Activated CD4-positive, alpha-beta T cell treated with anti-CD3 and anti-CD28 coated beads for 36 hours (primary cell): ENCODE results near the gene PYY. TPM values are rescaled to one million over a fixed set of nuclear protein-coding genes. Genes with fewer than 3 reads are reported as not detected.

ENCODE experiments used
- ATAC-seq: fragments of 200-7000 bp; cut with Tn5 transposase; one replicate; pipeline ENCODE4 v1.10.0; 2021; ENCODE audit warnings: mild to moderate bottlenecking, moderate library complexity
- CTCF ChIA-PET: fragments of 350-600 bp; sonication (Branson Sonifier 250); formaldehyde crosslinking; loops from one replicate; lab custom pipeline; 2021; ENCODE audit warnings: antibody characterized with exemption; lab: Charles Lee
- POLR2A ChIA-PET: fragments of 350-600 bp; sonication (Branson Sonifier 250); formaldehyde crosslinking; loops from one replicate; lab custom pipeline; 2021; ENCODE audit warnings: antibody characterized with exemption, inconsistent platforms; lab: Charles Lee
- DNase-seq: peaks from one replicate; pipeline ENCODE4 v3.0.0-alpha.2; 2020
- H3K27ac Mint-ChIP-seq: one replicate; pipeline ENCODE4 v1.8.0; 2021; ENCODE audit warnings: mixed read lengths
- H3K27me3 Mint-ChIP-seq: one replicate; pipeline ENCODE4 v1.8.0; 2021; ENCODE audit warnings: mixed read lengths
- H3K36me3 Mint-ChIP-seq: one replicate; pipeline ENCODE4 v1.8.0; 2021; ENCODE audit warnings: low read depth, mixed read lengths
- H3K4me1 Mint-ChIP-seq: one replicate; pipeline ENCODE4 v1.8.0; 2021; ENCODE audit warnings: mixed read lengths
- H3K4me3 Mint-ChIP-seq: one replicate; pipeline ENCODE4 v1.8.0; 2021; ENCODE audit warnings: mild to moderate bottlenecking, moderate library complexity, mixed read lengths
- H3K9me3 Mint-ChIP-seq: one replicate; pipeline ENCODE4 v1.8.0; 2021; ENCODE audit warnings: low read depth, mixed read lengths
- intact Hi-C, 2 experiments: fragments of 100-400 bp; cut with DNase I in 1 of 2; cut with micrococcal nuclease in 1 of 2; formaldehyde crosslinking; loops; one replicate each; pipeline versions ENCODE4 v1.14.2 to v1.15.1; 2022 to 2024; cut with DNase I, micrococcal nuclease
- total RNA-seq, 2 experiments: library from RNA; stranded (reverse); gene quantifications; one replicate each; pipeline ENCODE4 v1.2.3, GENCODE V29; 2021

PYY gene
- total RNA-seq, 2 experiments from 2014 or later = not detected

DNA sequence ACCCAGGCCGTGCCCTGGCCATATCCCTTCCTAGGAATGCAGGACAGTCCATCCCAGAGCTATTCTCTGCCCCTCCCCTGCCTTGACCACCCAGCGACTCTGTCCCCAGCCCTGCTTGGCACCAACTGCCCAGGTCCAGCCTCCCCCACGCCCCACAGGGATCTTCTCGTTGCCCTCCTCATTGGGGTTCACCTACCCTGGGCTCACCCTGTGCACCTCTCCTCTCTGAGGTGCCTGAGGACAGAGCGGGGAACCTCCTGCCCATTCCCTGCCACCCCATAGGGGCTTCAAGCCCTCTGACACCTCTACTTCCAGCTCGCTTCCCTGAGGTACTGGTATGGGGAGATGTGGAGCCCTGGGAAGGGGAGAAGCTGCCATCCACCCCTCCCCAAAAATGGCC, 40.2 kb downstream of the PYY start:
- POLR2A ChIA-PET = no interaction called here
- Mint-ChIP-seq H3K4me1 (peaks cover 8% of the 10 kb centered on the region), H3K9me3 (peaks cover 4% of the 10 kb centered on the region), H3K27ac (no peak overlapping the region), H3K4me3 (no peak overlapping the region), H3K27me3 (no peaks in the 10 kb centered on the region), H3K36me3 (no peaks in the 10 kb centered on the region)
- CTCF ChIA-PET = interaction anchor here (1.0 to 3.0 kb wide), 6 partner anchors 11 to 83 kb away, joined by 3 to 13 read pairs (median 4); no protein-coding TSS in a partner anchor
- DNase-seq = no peak
- no peak for ATAC-seq
- intact Hi-C loops = no loop called here

DNA sequence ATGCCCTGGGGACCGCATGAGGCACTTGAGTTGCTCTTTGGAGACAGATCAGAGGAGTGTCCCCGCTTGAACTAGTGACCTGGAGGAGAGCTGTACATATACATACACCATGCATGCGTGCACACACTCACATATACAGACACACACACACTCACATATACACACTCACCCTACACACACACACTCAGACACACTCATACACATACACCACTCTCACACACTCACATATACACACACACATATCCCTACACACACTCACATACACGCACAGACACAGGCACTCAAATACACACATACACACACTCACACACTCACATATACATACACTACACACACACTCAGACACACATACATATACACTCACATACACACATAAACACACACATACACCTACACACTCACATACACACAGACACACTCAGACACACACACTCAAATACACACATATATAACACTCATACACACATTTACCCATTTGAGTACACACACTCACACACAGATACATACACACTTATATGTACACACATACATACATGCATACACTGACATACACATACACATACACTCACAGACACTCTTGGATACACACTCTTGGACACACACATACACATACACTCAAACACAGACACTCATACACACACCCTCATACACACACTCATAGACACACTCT, 41.0 kb downstream of the PYY start:
- Mint-ChIP-seq H3K4me3 (no peak overlapping the region), H3K4me1 (peaks cover 10% of the 10 kb centered on the region), H3K36me3 (no peaks in the 10 kb centered on the region), H3K9me3 (peaks cover 4% of the 10 kb centered on the region), H3K27ac (no peak overlapping the region), H3K27me3 (peaks cover 5% of the 10 kb centered on the region)
- ChIA-PET POLR2A (no interaction called here), CTCF (interaction anchor here (1.1 to 3.0 kb wide), 2 partner anchors 12 to 31 kb away, joined by 3 to 13 read pairs; no protein-coding TSS in a partner anchor)
- DNase-seq = no peak
- ATAC-seq = no peak
- intact Hi-C loops = no loop called here

DNA sequence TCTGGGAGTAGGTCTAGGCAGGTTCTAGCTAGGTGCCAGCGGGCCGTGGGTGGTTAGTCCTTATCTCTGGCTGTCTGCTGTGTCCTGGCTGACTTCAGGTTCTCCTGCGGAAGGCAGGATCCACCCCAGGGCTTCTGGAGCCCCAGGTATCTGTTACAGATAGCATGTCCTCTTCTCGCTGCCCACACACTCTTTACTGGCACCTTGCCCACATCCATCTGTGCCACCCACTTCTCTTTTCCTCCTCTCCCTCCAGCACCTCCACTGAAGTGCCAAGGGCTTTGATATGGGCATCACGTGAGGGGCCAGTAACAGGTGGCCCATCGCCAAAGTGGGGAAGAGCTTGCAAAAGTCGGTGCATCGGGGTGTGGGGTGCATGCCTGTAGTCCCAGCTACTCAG, 41.8 kb downstream of the PYY start:
- H3K4me1 Mint-ChIP-seq = peaks cover 11% of the 10 kb centered on the region
- H3K36me3 Mint-ChIP-seq = no peaks in the 10 kb centered on the region
- H3K27me3 Mint-ChIP-seq = peaks cover 5% of the 10 kb centered on the region
- POLR2A ChIA-PET = no interaction called here
- ATAC-seq (no peak), DNase-seq (no peak)
- CTCF ChIA-PET = interaction anchor here (1.1 to 3.0 kb wide), 2 partner anchors 13 to 32 kb away, joined by 3 to 13 read pairs; no protein-coding TSS in a partner anchor
- H3K27ac Mint-ChIP-seq = no peak overlapping the region
- H3K4me3 Mint-ChIP-seq = no peak overlapping the region
- intact Hi-C loops = no loop called here
- peaks cover 4% of the 10 kb centered on the region for H3K9me3 Mint-ChIP-seq

DNA sequence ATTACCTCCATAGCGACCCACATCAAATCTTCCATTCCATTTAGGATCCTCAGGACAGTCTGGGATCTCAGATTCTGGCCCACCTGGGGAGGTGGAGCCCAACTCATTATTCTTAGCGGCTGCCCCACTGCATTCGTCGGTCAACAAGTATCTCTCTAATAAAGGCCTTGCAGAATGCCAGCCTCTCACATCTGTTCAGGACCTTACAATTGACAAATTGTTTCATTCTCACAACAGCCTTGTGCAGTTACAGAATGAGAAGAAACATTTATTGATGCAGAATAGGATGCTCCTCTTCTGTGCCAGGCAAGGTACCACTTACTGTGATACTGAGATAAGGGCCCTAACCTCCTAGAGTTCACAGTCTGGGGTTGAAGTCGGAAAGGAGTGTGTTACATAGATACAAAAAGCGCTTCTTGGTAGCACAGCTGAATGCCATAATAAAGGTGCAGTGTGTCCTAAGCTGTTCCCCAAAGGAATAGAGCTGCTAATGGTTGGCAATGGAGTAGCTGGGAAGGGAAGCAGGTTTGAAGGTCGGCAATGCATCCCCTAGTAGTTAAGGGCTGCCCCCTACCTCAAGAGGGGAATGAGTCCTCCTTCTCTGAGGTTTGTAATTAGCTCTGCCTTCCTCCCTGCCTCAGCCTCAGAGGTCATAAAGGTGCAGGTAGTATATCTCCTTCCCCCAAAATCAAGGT, 44.1 kb downstream of the PYY start:
- Mint-ChIP-seq H3K4me3 (no peak overlapping the region), H3K4me1 (peaks cover 17% of the 10 kb centered on the region), H3K27ac (no peak overlapping the region), H3K36me3 (no peaks in the 10 kb centered on the region), H3K27me3 (peaks cover 18% of the 10 kb centered on the region), H3K9me3 (no peaks in the 10 kb centered on the region)
- CTCF ChIA-PET = interaction anchor here (0.6 to 3.7 kb wide), 14 partner anchors 8 to 1216 kb away, joined by 3 to 35 read pairs (median 6); partner anchors contain the start of genes CD300LG and PPY
- POLR2A ChIA-PET = interaction anchor here (0.7 kb wide), 1 partner anchor 10 kb away, joined by 4 read pairs; no protein-coding TSS in a partner anchor
- ATAC-seq (no peak), DNase-seq (no peak)
- intact Hi-C loops = loop anchor here in 1 of 2 experiments (1.0 kb wide), 1 partner anchor 86 kb away; no protein-coding TSS in a partner anchor

DNA sequence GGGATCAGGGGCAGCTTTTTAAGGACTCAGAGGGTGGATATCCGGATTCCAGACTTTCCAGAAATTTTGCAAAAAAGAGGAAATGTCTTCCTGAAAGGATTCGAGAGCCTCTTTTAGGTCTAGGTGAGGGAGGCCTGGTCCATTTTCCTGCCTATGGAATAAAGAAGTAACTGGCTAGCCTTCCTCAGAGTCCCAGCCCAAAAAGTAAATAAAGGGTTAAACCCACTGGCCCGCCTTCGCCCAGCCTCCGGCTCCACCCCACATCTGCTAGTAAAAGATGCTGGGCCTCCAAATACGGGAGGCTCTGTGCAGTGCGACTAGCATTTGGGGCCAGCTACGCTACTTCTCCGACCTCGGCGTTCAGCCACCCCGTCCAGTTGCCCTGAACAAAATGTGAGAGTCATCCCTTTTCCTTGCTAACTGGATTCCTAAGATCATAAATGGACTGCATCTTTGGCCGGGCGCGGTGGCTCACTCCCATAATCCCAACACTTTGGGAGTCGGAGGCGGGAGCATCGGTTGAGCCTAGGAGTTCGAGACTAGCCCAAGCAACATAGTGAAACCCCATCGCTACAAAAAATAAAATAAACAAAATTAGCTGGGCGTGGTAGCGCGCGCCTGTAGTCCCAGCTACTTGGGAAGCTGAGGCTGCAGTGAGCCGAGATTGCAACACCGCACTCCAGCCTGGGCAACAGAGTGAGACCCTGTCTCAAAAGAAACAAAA, 45.6 kb downstream of the PYY start:
- H3K4me3 Mint-ChIP-seq = peak overlapping the region; percentile 34
- no peaks in the 10 kb centered on the region for H3K9me3 Mint-ChIP-seq
- H3K27ac Mint-ChIP-seq = no peak overlapping the region
- no peaks in the 10 kb centered on the region for H3K36me3 Mint-ChIP-seq
- POLR2A ChIA-PET = no interaction called here
- CTCF ChIA-PET = interaction anchor here (0.8 to 3.7 kb wide), 12 partner anchors 8 to 231 kb away, joined by 3 to 35 read pairs (median 4); partner anchors contain the start of genes CD300LG and PPY
- peak; percentile 66 for ATAC-seq
- intact Hi-C loops = loop anchor here in 1 of 2 experiments (2.0 kb wide), 1 partner anchor 99 kb away; no protein-coding TSS in a partner anchor
- peaks cover 25% of the 10 kb centered on the region for H3K27me3 Mint-ChIP-seq
- peak; percentile 70 for DNase-seq
- H3K4me1 Mint-ChIP-seq = peaks cover 17% of the 10 kb centered on the region

DNA sequence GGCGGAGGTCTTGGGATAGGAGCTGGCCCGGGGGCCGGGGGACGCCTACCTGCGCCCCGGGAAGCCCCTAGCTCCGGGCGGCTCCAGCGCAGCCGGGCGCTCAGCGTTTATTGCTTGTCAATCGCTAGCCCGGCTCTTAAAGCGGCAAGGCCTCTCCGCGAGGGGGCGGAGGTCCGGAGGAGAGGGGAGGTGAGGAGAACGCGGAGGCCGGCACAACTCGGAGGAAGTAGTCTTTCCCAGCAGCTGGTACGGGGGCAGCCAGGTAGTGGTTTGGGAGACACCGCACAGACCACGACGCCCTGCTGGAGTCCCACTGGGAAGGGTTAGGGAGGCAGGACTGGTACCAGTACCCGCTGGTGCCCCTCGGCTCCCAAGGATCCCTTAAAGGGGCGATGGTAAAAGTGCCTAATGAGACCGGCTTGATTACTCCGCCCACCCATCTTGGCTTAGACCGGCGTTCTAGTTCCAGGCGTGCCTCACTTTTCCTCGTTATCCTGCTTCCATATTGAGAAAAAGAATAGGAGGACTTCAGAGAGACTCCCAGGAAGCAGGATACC, 46.2 kb downstream of the PYY start, which contains the start of gene MPP2:
Gene MPP2 (minus strand): TSS at position 112 of the 557 bp plus-strand sequence. CDS start 3,076 bp downstream, outside the sequence.
- ATAC-seq = peak; percentile 49
- H3K4me3 Mint-ChIP-seq = peak within 1 kb of the TSS; percentile 34
- H3K4me1 Mint-ChIP-seq = peaks cover 17% of the 10 kb centered on the region
- ChIA-PET POLR2A (interaction anchor here (1.0 kb wide), 1 partner anchor 591 kb away, joined by 3 read pairs; no protein-coding TSS in a partner anchor), CTCF (interaction anchor here (0.6 to 1.6 kb wide), 7 partner anchors 8 to 231 kb away, joined by 3 to 6 read pairs (median 3); partner anchors contain the start of gene HDAC5)
- peak; percentile 75 for DNase-seq
- peaks cover 25% of the 10 kb centered on the region for H3K27me3 Mint-ChIP-seq
- no peaks in the 10 kb centered on the region for H3K9me3 Mint-ChIP-seq
- intact Hi-C loops = loop anchor here in 1 of 2 experiments (2.0 kb wide), 1 partner anchor 99 kb away; no protein-coding TSS in a partner anchor
- H3K36me3 Mint-ChIP-seq = no peaks in the 10 kb centered on the region
- H3K27ac Mint-ChIP-seq = no peak within 1 kb of the TSS

DNA sequence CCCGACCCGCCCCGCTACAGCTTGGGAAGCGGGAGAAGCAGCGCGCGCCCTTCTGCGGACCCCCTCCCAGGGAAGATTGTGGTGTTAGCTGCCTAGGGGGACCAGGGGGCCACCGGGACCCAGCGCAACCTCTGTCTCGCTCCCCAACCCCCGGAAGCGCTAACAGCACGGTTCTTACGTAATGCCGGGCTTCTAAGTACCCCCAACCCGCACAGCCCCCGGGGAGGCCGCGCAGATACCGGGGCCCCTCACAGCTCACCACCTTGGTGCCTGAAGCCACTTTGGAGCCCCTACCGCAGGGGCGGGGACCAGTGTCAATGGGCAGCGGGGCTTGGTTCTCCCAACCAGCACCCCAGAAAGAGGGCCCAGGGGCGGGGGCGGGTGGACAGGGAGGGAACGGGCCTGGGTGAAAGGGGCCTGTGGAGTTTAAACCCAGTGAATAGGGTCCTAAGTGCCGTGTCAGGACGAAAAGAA, 46.8 kb downstream of the PYY start:
- POLR2A ChIA-PET = interaction anchor here (0.6 to 1.0 kb wide), 2 partner anchors 590 to 708 kb away, joined by 3 read pairs; no protein-coding TSS in a partner anchor
- no peaks in the 10 kb centered on the region for H3K9me3 Mint-ChIP-seq
- CTCF ChIA-PET = interaction anchor here (0.6 to 2.4 kb wide), 7 partner anchors 9 to 232 kb away, joined by 3 to 6 read pairs (median 3); partner anchors contain the start of gene HDAC5
- H3K4me3 Mint-ChIP-seq = peak overlapping the region; percentile 34
- intact Hi-C loops = loop anchor here in 1 of 2 experiments (2.0 kb wide), 1 partner anchor 100 kb away; no protein-coding TSS in a partner anchor
- H3K27me3 Mint-ChIP-seq = peaks cover 25% of the 10 kb centered on the region
- no peaks in the 10 kb centered on the region for H3K36me3 Mint-ChIP-seq
- ATAC-seq (peak; percentile 9), DNase-seq (no peak)
- H3K4me1 Mint-ChIP-seq = peaks cover 17% of the 10 kb centered on the region
- H3K27ac Mint-ChIP-seq = no peak overlapping the region

DNA sequence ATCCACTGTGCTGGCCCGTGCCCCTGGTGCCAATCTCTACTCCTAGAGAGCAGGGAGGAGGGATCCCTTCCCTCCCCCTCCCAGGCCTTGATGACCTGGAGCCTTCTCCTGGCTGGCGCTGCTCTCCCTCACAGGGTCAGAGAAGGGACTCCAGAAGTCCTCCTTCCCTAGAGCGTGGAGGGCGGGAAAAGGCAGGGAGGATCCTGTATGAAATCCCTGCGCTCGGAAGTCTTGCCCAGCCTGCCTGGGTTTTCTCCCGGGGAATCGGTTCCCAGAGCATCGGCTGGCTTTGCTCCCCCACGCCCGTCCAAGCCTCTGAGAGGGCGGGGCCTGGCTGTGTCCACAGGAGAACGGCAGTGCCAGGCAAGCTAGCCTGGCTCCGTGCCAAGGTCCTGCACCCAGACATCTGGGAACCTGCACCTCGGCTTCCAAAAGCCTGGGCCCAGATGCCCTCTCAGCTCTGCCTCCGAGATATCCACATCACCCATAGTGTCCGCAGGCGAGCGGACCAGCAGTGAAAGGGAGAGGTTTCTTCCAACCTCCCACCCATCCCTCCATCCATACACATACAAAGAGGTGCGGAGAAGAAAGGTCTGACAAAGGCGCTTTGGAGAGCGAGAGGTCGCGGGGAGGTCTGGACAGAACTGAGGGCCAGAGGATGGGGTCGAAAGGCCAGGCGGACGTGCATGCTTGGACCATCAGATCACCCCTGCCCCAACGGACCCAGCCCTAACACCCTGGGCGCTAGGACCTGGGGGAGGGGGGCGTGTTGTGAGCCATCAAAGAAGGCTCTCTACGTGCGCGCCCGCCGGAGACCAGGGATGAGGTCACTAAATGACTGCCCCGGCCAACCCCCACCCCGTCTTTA, 47.5 kb downstream of the PYY start:
- ATAC-seq (peak; percentile 60), DNase-seq (peak; percentile 69)
- ChIA-PET CTCF (interaction anchor here (1.6 to 2.4 kb wide), 2 partner anchors 20 to 38 kb away, joined by 4 to 6 read pairs; no protein-coding TSS in a partner anchor), POLR2A (interaction anchor here (0.6 to 1.0 kb wide), 2 partner anchors 589 to 709 kb away, joined by 3 read pairs; no protein-coding TSS in a partner anchor)
- Mint-ChIP-seq H3K27me3 (peaks cover 29% of the 10 kb centered on the region), H3K27ac (no peak overlapping the region), H3K4me3 (peak overlapping the region; percentile 34), H3K36me3 (no peaks in the 10 kb centered on the region), H3K9me3 (no peaks in the 10 kb centered on the region), H3K4me1 (peaks cover 17% of the 10 kb centered on the region)
- intact Hi-C loops = loop anchor here in 1 of 2 experiments (2.0 kb wide), 1 partner anchor 101 kb away; no protein-coding TSS in a partner anchor

DNA sequence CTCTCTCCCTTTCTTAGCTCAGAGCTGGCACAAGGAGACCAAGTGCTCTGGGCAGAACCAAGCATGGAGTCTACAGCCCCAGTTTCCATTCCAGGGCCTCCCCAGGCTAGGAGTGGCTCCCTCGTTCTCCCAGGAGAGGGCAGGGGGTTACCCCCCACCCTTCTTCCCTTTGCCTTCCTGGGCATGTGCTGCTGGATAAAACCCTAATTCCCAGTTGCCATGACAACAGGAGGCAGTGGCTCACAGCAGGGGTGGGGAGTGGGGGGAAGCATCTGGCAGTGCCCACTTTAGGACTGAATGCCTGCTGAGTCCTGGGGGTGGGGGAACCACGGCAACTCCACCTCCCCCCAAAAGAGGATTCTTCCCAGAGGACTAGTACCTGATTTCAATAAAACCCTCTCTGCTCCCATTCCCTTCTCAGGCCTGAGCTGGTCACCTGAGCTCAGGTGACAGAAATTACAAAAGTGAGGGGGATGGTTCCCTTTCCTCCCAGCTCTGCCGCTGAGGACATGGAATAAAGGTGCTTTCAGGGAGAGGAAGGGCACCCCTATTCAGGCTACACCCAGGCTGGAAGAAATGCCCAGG, 48.2 kb downstream of the PYY start:
- ATAC-seq = no peak
- ChIA-PET POLR2A (no interaction called here), CTCF (interaction anchor here (2.4 kb wide), 1 partner anchor 38 kb away, joined by 6 read pairs; no protein-coding TSS in a partner anchor)
- H3K4me1 Mint-ChIP-seq = peaks cover 23% of the 10 kb centered on the region
- peaks cover 33% of the 10 kb centered on the region for H3K27me3 Mint-ChIP-seq
- no peak overlapping the region for H3K27ac Mint-ChIP-seq
- no peak overlapping the region for H3K4me3 Mint-ChIP-seq
- no peak for DNase-seq
- H3K9me3 Mint-ChIP-seq = no peaks in the 10 kb centered on the region
- intact Hi-C loops = no loop called here
- H3K36me3 Mint-ChIP-seq = no peaks in the 10 kb centered on the region
